ENCODE results near the gene FZR1.
"Not testable (repeated sequence)": the region's sequence is repeated elsewhere in the genome, so short reads cannot be mapped to it uniquely, and the experiment has no call there.

The FZR1 gene

DNA sequence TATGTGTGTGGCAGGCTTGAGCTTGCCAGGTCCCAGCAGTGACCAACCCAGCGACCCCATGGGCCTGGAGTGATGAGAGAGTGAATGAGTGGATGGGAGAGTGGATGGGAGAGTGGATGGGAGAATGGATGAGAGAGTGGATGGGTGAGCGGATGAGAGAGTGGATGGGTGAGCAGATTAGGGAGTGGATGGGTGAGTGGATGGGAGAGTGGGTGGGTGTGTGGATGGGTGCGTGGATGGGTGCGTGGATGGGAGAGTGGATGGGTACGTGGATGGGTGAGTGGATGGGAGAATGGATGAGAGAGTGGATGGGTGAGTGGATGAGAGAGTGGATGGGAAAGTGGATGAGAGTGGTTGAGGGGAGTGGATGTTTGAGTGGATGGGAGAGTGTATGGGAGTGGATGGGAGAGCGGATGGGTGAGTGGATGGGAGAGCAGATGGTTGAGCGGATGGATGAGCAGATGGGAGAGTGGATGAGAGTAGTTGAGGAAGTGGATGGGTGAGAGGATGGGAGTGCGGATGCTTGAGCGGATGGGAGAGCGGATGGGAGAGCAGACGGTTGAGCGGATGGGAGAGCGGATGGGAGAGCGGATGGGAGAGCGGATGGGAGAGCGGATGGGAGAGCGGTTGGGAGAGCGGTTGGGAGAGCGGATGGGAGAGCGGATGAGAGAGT is 22.6 kb downstream of the FZR1 start:
- FAIRE-seq (no peak), DNase-seq (ENCODE audit: low spot score) (no peak)

GRCh38 chr19:3529299-3529698 is 23.2 kb downstream of the FZR1 start:
- DNase-seq (ENCODE audit: low spot score); FAIRE-seq: not testable (repeated sequence)

DNA sequence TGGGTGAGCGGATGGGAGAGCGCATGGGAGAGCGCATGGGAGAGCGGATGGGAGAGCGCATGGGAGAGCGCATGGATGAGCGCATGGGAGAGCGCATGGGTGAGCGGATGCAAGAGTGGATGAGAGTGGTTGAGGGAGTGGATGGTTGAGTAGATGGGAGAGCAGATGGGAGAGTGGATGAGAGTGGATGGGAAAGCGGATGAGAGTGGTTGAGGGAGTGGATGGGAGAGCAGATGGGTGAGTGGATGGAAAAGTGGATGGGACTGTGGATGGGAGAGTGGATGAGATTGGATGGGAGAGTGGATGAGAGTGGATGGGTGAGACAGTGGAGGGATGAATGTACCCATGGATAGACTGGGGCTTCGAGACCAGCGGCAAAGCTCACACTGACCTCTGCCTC is 24.3 kb downstream of the FZR1 start:
- DNase-seq (ENCODE audit: low spot score) (no peak), FAIRE-seq (no peak)

GRCh38 chr19:3531716-3532115 is 25.6 kb downstream of the FZR1 start:
- no peak for FAIRE-seq
- no peak for DNase-seq (ENCODE audit: low spot score)

- FAIRE-seq: no peak
- DNase-seq (ENCODE audit: low spot score): no peak
Observed at GRCh38 chr19:3532154-3532786, 26.2 kb downstream of the FZR1 start.

- DNase-seq (ENCODE audit: low spot score) (no peak), FAIRE-seq (no peak)
Observed at GRCh38 chr19:3533033-3533432, 26.9 kb downstream of the FZR1 start.

GRCh38 chr19:3533563-3534216 is 27.6 kb downstream of the FZR1 start:
- FAIRE-seq: no peak
- DNase-seq (ENCODE audit: low spot score): no peak

- FAIRE-seq (no peak), DNase-seq (ENCODE audit: low spot score) (no peak)
Observed at GRCh38 chr19:3534375-3535234, 28.5 kb downstream of the FZR1 start.

DNA sequence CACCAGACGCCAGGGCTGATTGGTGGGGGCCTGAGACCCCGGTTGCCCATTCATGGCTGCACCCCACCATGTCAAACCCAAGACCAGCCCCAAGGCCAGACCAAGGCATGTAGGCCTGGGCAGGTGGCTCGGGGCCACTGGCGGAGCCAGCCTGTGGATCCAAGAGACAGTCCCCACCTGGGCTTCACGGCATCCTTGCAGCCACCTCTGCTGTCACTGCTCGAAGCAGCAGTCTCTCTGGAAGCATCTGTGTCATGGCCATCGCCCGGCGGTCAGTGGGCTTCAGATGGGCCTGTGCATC is 29.1 kb downstream of the FZR1 start:
- FAIRE-seq: no peak
- no peak for DNase-seq (ENCODE audit: low spot score)

DNA sequence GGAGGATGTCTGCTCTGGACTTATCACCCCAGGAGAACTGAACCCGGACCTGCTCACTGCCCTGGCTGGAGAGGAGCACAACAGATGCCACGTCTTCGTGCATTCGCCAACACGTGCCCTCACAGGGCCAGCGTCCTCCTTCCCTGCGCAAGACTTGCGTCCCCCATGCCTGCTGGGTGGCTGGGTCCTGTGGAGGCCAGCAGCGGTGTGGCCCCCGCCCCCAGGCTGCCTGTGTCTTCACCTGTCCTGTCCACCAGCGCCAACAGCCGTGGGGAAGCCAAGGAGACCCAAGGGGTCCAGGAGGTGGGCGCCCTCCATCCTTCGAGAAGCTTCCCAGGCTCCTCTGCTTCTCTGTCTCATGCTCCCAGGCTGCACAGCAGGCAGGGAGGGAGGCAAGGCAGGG is 29.5 kb downstream of the FZR1 start:
- no peak for DNase-seq (ENCODE audit: low spot score)
- no peak for FAIRE-seq

GRCh38 chr19:3535981-3536380 is 29.9 kb downstream of the FZR1 start:
- DNase-seq (ENCODE audit: low spot score): no peak
- FAIRE-seq: no peak

GRCh38 chr19:3536429-3537100 is 30.5 kb downstream of the FZR1 start:
- DNase-seq (ENCODE audit: low spot score) (no peak), FAIRE-seq (no peak)

GRCh38 chr19:3537101-3537437 is 31.0 kb downstream of the FZR1 start:
- DNase-seq (ENCODE audit: low spot score): no peak
- FAIRE-seq: no peak

DNA sequence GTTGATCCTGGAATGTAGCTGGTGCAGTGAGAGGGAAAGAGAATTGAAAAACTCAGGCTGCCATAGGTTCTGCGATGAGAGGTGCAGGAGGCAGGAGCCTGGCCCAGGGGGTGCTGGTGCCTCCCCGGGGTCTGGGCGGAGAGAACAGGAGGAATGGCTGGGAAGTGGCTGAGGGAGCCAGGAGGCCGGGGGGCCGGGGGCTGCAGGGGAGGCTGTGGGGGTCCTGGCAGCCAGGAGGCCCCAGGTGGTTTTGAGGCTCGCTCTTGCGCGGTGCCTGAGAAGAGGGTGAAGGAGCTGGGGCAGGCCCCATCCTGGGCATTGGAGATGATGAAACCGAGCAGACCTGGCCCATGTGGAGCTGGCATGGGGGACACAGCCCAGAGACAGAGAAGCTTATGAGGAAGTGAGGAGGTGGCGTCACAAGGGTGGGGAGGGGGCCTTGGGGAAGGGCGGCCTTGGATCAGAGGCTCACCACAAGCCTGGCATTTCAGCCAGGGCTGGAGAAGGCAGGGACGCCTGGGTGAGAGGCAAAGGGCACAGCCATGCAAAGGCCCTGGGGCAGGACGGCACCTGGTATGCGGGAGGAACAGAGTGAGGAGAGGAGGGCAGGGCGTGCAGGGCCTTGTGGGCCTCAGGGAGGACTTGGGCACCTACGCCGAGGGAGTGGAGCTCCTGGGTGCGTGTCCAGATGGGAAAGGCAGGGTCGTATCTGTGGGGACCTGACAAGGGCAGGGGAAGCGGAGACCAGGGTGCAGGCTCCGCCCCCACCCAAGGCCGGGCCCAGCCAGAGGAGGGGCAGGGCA is 31.5 kb downstream of the FZR1 start:
- FAIRE-seq: no peak

DNA sequence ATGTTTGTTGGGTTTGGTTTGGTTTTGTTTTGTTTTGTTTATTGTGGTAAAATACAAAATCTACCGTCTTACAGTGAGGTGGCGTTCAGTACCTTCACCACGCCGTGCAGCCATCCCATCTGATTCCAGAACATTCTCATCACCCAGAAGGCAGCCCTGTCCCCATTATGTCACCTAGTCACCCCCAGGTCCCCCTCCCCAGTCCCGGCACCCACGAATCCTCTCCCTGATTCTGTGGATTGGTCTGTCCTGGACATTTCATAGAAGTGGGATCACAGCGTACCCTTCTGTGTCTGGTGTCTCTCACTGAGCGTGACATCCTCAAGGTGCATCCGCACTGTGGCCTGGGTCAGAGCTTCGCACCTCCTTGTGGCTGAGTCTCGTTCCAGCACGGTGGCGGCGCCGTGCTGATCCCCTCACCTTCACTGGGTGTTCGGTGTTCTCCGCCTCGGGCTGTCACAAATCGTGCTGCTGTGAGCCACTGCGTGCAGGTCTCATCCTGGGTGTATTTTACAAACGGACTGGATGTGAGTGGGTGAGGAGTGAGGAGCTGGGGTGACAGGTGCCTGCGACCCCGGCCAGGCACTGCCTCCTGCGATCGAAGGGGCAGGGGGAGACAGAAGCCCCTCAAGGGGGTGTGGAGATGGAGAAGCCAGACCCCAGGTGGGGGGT is 32.3 kb downstream of the FZR1 start:
- no peak for FAIRE-seq
- DNase-seq (ENCODE audit: low spot score): no peak

More for the DNA sequence above, 31.5 kb downstream of the FZR1 start:
- no peak for DNase-seq (ENCODE audit: low spot score)

DNA sequence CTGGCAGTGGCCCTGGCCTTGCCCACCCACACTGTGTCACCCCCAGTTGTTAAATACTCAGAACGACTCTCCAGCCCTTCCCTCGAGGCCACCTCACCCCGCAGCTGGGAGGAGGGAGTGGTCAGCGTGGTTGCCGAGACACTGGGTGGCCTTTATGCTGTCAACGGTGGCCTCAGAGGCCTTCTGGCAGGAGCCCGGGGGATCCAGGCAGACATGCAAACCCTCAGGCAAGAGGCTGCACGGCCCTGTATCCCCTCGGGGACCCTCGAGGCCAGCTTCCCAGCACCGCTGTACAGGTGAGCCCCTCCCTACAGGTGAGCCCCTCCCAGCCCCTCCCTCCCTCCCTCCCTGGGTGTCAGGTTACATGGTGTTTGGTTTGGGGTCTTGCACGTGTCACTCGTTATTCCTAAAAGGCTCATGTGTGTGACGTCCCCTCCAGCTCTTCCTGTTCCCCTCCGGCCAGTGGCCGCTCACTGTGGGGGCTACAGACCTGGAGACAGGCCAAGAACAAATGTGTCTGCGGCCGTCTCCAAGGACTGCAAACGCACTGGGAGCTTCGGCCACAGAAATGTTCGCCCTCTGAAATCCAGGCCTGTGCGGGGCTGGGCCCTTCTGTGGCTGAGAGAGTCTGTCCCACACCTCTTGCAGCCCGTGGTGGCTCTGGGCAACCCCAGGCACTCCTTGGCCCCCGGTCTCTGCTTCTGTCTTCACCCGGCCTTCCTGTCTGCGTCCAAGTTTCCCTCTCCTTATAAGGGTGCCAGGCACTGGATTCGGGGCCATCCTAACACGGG is 33.0 kb downstream of the FZR1 start, which contains the start of gene TEKTIP1:
TSS of gene TEKTIP1 (plus strand) at position 210 of the 791 bp plus-strand sequence. CDS start at position 214, 4 bp downstream.
- no peak for FAIRE-seq
- DNase-seq (ENCODE audit: low spot score): no peak

DNA sequence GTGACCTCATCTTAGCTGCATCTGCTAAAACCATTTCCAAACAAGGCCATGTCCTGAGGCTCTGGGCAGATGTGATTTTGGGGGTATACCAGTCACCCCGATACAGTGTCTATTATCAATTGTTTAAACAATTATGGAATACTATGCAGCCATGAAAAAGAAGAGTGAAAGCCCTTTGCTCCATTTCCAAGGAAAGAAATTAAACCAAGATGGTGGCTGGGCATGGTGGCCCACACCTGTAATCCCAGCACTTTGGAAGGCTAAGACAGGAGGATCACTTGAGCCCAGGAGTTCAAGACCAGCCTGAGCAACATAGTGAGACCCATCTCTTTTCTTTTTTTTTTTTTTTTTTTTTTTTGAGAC is 33.6 kb downstream of the FZR1 start:
- FAIRE-seq (no peak), DNase-seq (ENCODE audit: low spot score) (no peak)

GRCh38 chr19:3543150-3544057 is 37.3 kb downstream of the FZR1 start:
- DNase-seq (ENCODE audit: low spot score): no peak

More at GRCh38 chr19:3543150-3544057, 37.3 kb downstream of the FZR1 start:
- no peak for FAIRE-seq
